ENCODE measurements around the gene ARRDC4. TPM values are rescaled to one million over a fixed set of nuclear protein-coding genes. Genes with fewer than 3 reads are reported as not detected.

The ARRDC4 gene
- total and polyA plus RNA-seq, 9 of the 15 experiments (the other 6 are each of a cell fraction or from before 2014, with no cell fraction given), result 4.3 to 16.1 (median 14.4) TPM

DNA sequence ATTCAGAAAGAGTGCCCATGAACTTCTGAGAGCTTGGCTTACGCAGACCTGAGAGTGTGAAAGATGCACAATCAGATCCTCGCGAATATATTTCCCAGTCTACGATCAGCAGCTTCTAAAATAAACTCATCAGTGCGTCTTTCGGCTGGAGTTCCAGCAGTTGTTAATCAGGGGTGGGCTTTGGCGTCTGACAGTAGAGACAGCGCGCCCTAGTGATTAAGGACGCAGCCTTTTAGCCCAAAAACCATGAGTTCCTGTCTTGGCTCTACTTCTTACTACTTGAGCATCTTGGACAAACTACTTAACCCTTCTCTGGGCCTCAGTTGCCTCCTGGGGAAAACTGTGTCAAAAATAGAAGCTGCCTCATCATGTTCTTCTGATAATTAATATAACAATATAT lies 15.8 kb upstream of the ARRDC4 start (continued):
- TF ChIP-seq, protein P1, sequence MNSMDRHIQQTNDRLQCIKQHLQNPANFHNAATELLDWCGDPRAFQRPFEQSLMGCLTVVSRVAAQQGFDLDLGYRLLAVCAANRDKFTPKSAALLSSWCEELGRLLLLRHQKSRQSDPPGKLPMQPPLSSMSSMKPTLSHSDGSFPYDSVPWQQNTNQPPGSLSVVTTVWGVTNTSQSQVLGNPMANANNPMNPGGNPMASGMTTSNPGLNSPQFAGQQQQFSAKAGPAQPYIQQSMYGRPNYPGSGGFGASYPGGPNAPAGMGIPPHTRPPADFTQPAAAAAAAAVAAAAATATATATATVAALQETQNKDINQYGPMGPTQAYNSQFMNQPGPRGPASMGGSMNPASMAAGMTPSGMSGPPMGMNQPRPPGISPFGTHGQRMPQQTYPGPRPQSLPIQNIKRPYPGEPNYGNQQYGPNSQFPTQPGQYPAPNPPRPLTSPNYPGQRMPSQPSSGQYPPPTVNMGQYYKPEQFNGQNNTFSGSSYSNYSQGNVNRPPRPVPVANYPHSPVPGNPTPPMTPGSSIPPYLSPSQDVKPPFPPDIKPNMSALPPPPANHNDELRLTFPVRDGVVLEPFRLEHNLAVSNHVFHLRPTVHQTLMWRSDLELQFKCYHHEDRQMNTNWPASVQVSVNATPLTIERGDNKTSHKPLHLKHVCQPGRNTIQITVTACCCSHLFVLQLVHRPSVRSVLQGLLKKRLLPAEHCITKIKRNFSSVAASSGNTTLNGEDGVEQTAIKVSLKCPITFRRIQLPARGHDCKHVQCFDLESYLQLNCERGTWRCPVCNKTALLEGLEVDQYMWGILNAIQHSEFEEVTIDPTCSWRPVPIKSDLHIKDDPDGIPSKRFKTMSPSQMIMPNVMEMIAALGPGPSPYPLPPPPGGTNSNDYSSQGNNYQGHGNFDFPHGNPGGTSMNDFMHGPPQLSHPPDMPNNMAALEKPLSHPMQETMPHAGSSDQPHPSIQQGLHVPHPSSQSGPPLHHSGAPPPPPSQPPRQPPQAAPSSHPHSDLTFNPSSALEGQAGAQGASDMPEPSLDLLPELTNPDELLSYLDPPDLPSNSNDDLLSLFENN (IDR thresholded peaks at IDR 0.05; ENCODE audit: low read depth in 2 of 2, low read length in 2 of 2), result no peak
- TF ChIP-seq PCBP2 (IDR thresholded peaks at IDR 0.05; ENCODE audit: low read depth, low read length, poor library complexity, severe bottlenecking), result no peak

DNA sequence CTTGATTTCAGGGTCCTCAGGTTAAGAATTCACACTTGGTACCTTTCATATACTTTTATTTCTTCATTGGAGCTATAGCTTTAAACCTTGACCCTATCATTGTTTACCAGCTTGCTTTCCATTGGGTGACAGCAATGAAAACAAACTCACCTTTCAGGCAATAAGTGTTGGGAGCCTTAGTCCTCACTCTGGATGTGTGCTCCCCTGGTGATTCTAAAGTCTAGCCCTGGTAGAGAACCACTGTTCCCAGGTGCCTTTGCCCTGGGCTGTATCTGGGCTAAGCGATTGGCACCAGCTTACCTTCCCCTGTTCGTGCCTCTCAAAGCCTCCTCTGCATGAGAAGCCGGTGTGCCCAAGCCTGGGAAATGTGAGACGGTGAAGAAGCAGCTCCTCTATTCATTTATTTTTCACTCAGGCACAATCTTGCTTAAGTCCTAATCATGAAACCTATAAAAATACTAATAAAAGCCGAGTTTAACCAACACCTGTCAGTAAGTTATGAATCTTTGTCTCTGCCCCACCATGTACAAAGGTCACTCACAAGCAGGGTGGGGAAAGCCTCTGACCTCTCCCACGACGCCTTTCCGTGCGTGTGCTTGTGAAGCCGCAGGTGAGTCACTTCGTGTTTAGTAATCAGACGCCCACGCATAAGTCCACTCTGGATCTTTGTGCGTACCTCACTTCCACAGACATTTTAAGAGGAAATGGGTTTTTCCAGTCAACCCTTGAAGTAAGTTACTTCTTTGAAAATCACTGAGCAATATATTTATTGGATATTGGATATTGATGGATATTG lies 12.8 kb upstream of the ARRDC4 start:
- in situ Hi-C loops (cut with MboI), result no loop called here
- no TSS peak for BruUV-seq (replicated peaks)
- no peak for FAIRE-seq
- TF ChIP-seq, protein P2, sequence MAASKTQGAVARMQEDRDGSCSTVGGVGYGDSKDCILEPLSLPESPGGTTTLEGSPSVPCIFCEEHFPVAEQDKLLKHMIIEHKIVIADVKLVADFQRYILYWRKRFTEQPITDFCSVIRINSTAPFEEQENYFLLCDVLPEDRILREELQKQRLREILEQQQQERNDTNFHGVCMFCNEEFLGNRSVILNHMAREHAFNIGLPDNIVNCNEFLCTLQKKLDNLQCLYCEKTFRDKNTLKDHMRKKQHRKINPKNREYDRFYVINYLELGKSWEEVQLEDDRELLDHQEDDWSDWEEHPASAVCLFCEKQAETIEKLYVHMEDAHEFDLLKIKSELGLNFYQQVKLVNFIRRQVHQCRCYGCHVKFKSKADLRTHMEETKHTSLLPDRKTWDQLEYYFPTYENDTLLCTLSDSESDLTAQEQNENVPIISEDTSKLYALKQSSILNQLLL (CRISPR knock-in tag; IDR thresholded peaks at IDR 0.05; ENCODE audit: borderline replicate concordance), result no peak
- TF ChIP-seq GTF2E2 (tag; IDR thresholded peaks at IDR 0.05) (no peak), SMAD3 (CRISPR knock-in tag; conservative IDR thresholded peaks at IDR 0.05) (no peak), ZNF224 (CRISPR knock-in tag; IDR thresholded peaks at IDR 0.05) (no peak)
- TF ChIP-seq, protein P3, sequence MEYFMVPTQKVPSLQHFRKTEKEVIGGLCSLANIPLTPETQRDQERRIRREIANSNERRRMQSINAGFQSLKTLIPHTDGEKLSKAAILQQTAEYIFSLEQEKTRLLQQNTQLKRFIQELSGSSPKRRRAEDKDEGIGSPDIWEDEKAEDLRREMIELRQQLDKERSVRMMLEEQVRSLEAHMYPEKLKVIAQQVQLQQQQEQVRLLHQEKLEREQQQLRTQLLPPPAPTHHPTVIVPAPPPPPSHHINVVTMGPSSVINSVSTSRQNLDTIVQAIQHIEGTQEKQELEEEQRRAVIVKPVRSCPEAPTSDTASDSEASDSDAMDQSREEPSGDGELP (CRISPR knock-in tag; IDR thresholded peaks at IDR 0.05; ENCODE audit: borderline replicate concordance), result no peak
- TF ChIP-seq, protein P4, sequence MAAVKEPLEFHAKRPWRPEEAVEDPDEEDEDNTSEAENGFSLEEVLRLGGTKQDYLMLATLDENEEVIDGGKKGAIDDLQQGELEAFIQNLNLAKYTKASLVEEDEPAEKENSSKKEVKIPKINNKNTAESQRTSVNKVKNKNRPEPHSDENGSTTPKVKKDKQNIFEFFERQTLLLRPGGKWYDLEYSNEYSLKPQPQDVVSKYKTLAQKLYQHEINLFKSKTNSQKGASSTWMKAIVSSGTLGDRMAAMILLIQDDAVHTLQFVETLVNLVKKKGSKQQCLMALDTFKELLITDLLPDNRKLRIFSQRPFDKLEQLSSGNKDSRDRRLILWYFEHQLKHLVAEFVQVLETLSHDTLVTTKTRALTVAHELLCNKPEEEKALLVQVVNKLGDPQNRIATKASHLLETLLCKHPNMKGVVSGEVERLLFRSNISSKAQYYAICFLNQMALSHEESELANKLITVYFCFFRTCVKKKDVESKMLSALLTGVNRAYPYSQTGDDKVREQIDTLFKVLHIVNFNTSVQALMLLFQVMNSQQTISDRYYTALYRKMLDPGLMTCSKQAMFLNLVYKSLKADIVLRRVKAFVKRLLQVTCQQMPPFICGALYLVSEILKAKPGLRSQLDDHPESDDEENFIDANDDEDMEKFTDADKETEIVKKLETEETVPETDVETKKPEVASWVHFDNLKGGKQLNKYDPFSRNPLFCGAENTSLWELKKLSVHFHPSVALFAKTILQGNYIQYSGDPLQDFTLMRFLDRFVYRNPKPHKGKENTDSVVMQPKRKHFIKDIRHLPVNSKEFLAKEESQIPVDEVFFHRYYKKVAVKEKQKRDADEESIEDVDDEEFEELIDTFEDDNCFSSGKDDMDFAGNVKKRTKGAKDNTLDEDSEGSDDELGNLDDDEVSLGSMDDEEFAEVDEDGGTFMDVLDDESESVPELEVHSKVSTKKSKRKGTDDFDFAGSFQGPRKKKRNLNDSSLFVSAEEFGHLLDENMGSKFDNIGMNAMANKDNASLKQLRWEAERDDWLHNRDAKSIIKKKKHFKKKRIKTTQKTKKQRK (IDR thresholded peaks at IDR 0.05; ENCODE audit: borderline replicate concordance, low read depth, low read length), result no peak

More for the DNA sequence above, 12.8 kb upstream of the ARRDC4 start:
- no peaks in the 10 kb centered on the region for H4K20me1 ChIP-seq (replicated peaks; ENCODE audit: control insufficient read depth, insufficient read depth, low read length)
- H3K36me3 ChIP-seq (ENCODE audit: control insufficient read depth, insufficient read depth, low read length), result no peaks in the 10 kb centered on the region
- WGBS (ENCODE audit: insufficient coverage, low coverage, missing lambda C conversion rate), result 4% methylated on average over 14 of the region's 14 CpGs
- no peaks in the 10 kb centered on the region for H3K79me2 ChIP-seq (ENCODE audit: control insufficient read depth, insufficient read depth, low read length)
- no peaks in the 10 kb centered on the region for H3K4me1 ChIP-seq (replicated peaks in 1 of 2; ENCODE audit: control insufficient read depth in 2 of 2, insufficient read depth in 2 of 2, low read length in 2 of 2)
- H3K27me3 ChIP-seq (ENCODE audit: control insufficient read depth in 2 of 2, insufficient read depth in 2 of 2, low read length in 2 of 2), result peaks cover 16 to 32% of the 10 kb centered on the region in 2 experiments
- intact Hi-C loops (cut with micrococcal nuclease), result no loop called here
- no peak overlapping the region for H3K27ac ChIP-seq (ENCODE audit: extremely low read depth, low read depth, low read length)
- no peak for ATAC-seq
- POLR2A ChIA-PET, result no interaction called here
- no peak overlapping the region for H2AFZ ChIP-seq (ENCODE audit: low read depth, low read length)
- H3K9ac ChIP-seq (ENCODE audit: insufficient read depth in 1 of 2, low read depth in 2 of 2, low read length in 2 of 2), result no peak overlapping the region
- H3K4me3 ChIP-seq, result no peak overlapping the region
- DNase-seq (ENCODE audit: extremely low read depth in 1 of 4, low spot score in 3 of 4), result peak in 1 of 4 experiments; percentile 18
- no peak overlapping the region for H3K4me2 ChIP-seq (ENCODE audit: insufficient read depth, low read length)
- H3K9me3 ChIP-seq (replicated peaks; ENCODE audit: control insufficient read depth, insufficient read depth, low read depth, low read length), result no peaks in the 10 kb centered on the region
- CTCF ChIA-PET (ENCODE audit: low intra/inter-chr PET ratio), result no interaction called here
- H3K9me1 ChIP-seq (ENCODE audit: control insufficient read depth, insufficient read depth, low read length), result no peaks in the 10 kb centered on the region
